Psoas muscle (tissue), 8 donors: ENCODE data around the gene MUC20. TPM values are rescaled to one million over a fixed set of nuclear protein-coding genes. Genes with fewer than 3 reads are reported as not detected.
A peak's percentile ranks its signal among the peaks of the same experiment; 100 is the strongest.
"Not testable (repeated sequence)": the region's sequence is repeated elsewhere in the genome, so short reads cannot be mapped to it uniquely, and the experiment has no call there.

Experiments used
- ATAC-seq, 4 donors: fragments of 200-7000 bp; cut with Tn5 transposase; one replicate each; pipeline ENCODE4 v1.9.1; 2020; ENCODE audit warnings: moderate library complexity in 3 of 4, mild to moderate bottlenecking in 2 of 4
- DNase-seq, 2 donors: peaks; one replicate each; pipeline ENCODE4 v3.0.0-alpha.2; 2020
- H3K27ac ChIP-seq: fragments of 200-600 bp; one replicate; pipeline ENCODE4 v1.8.0; 2022
- H3K27me3 ChIP-seq, 3 donors: fragments of 200-600 bp in 1 of 3; one replicate each; pipeline versions ENCODE4 v1.6.1 to v1.8.0; 2013 to 2022; ENCODE audit warnings: low read length in 2 of 3, mild to moderate bottlenecking in 2 of 3, moderate library complexity in 1 of 3; ENCODE audit not compliant: insufficient read depth in 3 of 3
- H3K36me3 ChIP-seq, 2 donors: fragments of 200-600 bp in 1 of 2; one replicate each; pipeline versions ENCODE4 v1.6.1 to v1.8.0; 2013 to 2022; ENCODE audit warnings: low read depth in 1 of 2, mild to moderate bottlenecking in 1 of 2, moderate library complexity in 1 of 2; ENCODE audit not compliant: insufficient read depth in 1 of 2
- H3K4me1 ChIP-seq: fragments of 200-600 bp; one replicate; pipeline ENCODE4 v1.8.0; 2022
- H3K4me3 ChIP-seq: fragments of 200-600 bp; one replicate; pipeline ENCODE4 v1.8.0; 2022; ENCODE audit warnings: mild to moderate bottlenecking
- H3K9me3 ChIP-seq: fragments of 200-600 bp; one replicate; pipeline ENCODE4 v1.8.0; 2022
- WGBS, 3 donors: extraction: QIAGEN DNeasy Blood & Tissue Kit; methylation state at CpG; one replicate each; pipeline versions ENCODE4 v1.1.6 to v1.1.7; 2013; 5-methylcytosine and 5-hydroxymethylcytosine counted together
- intact Hi-C, 2 donors: fragments of 100-400 bp; cut with DNase I; formaldehyde crosslinking; loops; one replicate each; pipeline versions ENCODE4 v1.11.0 to v1.14.2; 2022
- polyA plus RNA-seq, 3 donors: library from polyadenylated mRNA; stranded (reverse); fragments of 200-250 nt; gene quantifications; one replicate each; pipeline ENCODE4 v1.2.3, GENCODE V29; 2013
- total RNA-seq, 4 donors: library from RNA; stranded (reverse); fragmentation: NEBNext Ultra II Directional in 2 of 4; extraction: Animal tissue kit (Norgen Biotek cat#: 25700) in 2 of 4; gene quantifications; one replicate each; pipeline versions ENCODE4 v1.2.1 to v1.2.4, GENCODE V29; 2021 to 2023
- TF ChIP-seq, protein P1 (sequence below): fragments of 200-600 bp; IDR thresholded peaks from one replicate; pipeline ENCODE4 v1.8.0; 2022; ENCODE audit warnings: antibody characterized with exemption
- donor health status: healthy with polysubstance abuse.
- donor health status: DM: no; HTN: no; CAD: no; lungs with moderate emphysema.
- donor health status: Bipolar disorder and iron deficiency.
- donor health status: healthy.
- donor health status: DM: yes; HTN: yes; CAD: no.
- donor health status: DM: no; HTN: no; CAD: no.
- donor health status: DM: no; HTN: no; CAD: no.
- donor health status: DM: yes; HTN: yes; CAD: no.

The MUC20 gene
- total and polyA plus RNA-seq, 7 donors: 1.3 to 3.9 (median 1.5) TPM

DNA sequence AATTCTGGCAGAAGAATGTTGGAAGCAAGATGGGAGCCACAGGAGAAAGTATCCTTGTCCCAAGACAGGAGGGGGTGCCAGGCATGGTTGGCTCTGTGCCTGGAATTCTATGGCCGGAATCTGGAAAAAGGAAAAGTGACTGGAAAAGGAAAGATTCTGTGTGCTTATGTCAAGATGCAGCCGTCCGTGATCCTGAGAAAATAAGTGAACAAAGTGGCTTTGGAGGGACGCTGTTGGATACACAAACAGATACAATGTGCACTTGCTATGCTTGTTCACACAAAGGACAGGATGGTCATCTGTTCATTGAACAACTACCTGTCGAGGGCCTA is 28.5 kb upstream of the MUC20 start:
- intact Hi-C loops: no loop called here
- no peaks in the 10 kb centered on the region for H3K27me3 ChIP-seq
- H3K27ac ChIP-seq: no peak overlapping the region
- no peak for DNase-seq
- H3K4me3 ChIP-seq: no peak overlapping the region
- TF ChIP-seq, protein P1, sequence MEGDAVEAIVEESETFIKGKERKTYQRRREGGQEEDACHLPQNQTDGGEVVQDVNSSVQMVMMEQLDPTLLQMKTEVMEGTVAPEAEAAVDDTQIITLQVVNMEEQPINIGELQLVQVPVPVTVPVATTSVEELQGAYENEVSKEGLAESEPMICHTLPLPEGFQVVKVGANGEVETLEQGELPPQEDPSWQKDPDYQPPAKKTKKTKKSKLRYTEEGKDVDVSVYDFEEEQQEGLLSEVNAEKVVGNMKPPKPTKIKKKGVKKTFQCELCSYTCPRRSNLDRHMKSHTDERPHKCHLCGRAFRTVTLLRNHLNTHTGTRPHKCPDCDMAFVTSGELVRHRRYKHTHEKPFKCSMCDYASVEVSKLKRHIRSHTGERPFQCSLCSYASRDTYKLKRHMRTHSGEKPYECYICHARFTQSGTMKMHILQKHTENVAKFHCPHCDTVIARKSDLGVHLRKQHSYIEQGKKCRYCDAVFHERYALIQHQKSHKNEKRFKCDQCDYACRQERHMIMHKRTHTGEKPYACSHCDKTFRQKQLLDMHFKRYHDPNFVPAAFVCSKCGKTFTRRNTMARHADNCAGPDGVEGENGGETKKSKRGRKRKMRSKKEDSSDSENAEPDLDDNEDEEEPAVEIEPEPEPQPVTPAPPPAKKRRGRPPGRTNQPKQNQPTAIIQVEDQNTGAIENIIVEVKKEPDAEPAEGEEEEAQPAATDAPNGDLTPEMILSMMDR: no peak
- peaks cover 11% of the 10 kb centered on the region for H3K4me1 ChIP-seq
- no peaks in the 10 kb centered on the region for H3K9me3 ChIP-seq
- H3K36me3 ChIP-seq: peaks cover 8 to 82% of the 10 kb centered on the region in 2 donors
- 67 to 75% (median 74%) methylated on average over 5 of the region's 5 CpGs for WGBS, 3 donors
- no peak for ATAC-seq

GRCh38 chr3:195692781-195693427 is 27.9 kb upstream of the MUC20 start:
- Histone ChIP-seq H3K4me3 (no peak overlapping the region), H3K27ac (no peak overlapping the region), H3K36me3 (peaks cover 8 to 83% of the 10 kb centered on the region in 2 donors), H3K9me3 (no peaks in the 10 kb centered on the region), H3K4me1 (peaks cover 11% of the 10 kb centered on the region), H3K27me3 (no peaks in the 10 kb centered on the region)
- TF ChIP-seq, protein P1: no peak
- WGBS, 3 donors: 59 to 80% (median 64%) methylated on average over 5 of the region's 5 CpGs
- DNase-seq (no peak), ATAC-seq (peak in 1 of 4 donors; percentile 63)
- intact Hi-C loops: no loop called here

DNA sequence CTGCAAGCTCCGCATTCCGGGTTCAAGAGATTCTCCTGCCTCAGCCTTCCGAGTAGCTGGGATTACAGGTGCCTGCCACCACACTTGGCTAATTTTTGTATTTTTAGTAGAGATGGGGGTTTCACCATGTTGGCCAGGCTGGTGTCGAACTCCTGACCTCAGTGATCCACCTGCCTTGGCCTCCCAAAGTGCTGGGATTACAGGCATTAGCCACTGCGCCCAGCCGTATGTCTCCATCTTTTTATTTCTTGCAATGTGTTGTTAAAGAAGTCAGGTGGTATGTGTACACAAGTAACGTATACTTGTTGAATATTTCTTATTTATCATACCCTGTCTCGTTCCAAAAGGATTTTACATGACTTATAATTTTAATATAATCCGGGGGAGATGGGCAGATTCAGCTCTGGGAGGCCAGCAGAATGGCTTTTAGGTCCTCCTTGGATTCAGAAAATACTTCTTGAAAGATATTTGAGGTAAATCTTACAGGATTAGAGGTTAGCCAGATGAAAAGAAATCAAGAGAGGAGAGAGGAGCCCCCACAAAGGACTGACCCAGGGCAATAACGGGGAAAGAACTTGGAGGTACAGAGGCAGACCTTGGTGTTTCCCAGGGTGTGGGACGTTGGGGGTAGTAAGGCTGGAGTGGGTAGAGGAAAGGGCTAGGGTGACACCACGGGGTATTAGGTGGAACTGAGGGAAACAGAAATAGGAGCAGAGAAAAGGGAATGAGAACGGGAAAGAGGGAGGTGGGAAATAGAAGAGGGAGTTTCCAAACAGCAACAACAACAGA is 27.2 kb upstream of the MUC20 start:
- H3K4me3 ChIP-seq: no peak overlapping the region
- ATAC-seq: no peak
- intact Hi-C loops: no loop called here
- H3K27ac ChIP-seq: no peak overlapping the region
- TF ChIP-seq, protein P1: no peak
- peaks cover 17% of the 10 kb centered on the region for H3K4me1 ChIP-seq
- no peak for DNase-seq
- WGBS, 3 donors: 79 to 87% (median 86%) methylated on average over 13 of the region's 13 CpGs
- no peaks in the 10 kb centered on the region for H3K9me3 ChIP-seq
- H3K27me3 ChIP-seq: no peaks in the 10 kb centered on the region
- H3K36me3 ChIP-seq: peaks cover 8 to 84% of the 10 kb centered on the region in 2 donors

DNA sequence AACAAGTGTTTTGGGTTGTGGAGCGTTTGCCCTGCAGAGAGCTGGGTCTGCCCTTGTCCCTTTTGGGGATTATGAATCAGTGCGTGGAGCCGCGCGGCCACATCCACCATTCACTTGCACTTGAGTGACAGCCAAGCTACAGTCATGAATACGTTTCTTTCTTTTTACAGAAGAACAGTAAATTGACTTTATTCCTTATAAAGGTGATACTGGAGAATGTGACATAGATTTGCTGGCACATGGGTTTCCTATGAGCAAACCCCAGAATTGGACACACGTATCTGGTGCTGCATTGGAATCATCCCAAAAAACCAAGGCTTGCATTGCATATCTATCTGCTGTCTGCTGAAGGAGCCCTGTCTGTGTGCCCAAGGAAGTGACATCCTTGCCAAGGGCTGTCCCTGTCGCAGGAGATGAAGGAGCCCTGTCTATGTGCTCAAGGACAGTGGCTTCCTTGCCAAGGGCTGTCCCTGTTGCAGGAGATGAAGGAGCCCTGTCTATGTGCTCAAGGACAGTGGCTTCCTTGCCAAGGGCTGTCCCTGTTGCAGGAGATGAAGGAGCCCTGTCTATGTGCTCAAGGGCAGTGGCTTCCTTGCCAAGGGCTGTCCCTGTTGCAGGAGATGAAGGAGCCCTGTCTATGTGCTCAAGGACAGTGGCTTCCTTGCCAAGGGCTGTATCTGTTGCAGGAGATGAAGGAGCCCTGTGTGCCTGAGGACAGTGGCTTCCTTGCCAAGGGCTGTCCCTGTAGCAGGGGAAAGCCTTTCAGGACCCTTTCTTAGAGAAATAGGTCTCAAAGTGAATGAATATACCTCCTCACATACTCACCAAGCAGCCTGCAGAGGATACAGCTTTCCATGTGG is 26.3 kb upstream of the MUC20 start:
- peaks cover 8 to 84% of the 10 kb centered on the region in 2 donors for H3K36me3 ChIP-seq
- ATAC-seq: not testable (repeated sequence)

More for the DNA sequence above, 26.3 kb upstream of the MUC20 start:
- intact Hi-C loops, H3K9me3 ChIP-seq, DNase-seq, H3K27ac ChIP-seq, H3K27me3 ChIP-seq, H3K4me3 ChIP-seq: not testable (repeated sequence)
- H3K4me1 ChIP-seq: peaks cover 15% of the 10 kb centered on the region
- whole genome bisulfite sequencing, 3 donors: 77 to 87% (median 81%) methylated on average over 8 of the region's 8 CpGs
